Colonic mucosa (tissue), 4 donors: ENCODE results near the gene VAX1. TPM values are rescaled to one million over a fixed set of nuclear protein-coding genes. Genes with fewer than 3 reads are reported as not detected.
A peak's percentile ranks its signal among the peaks of the same experiment; 100 is the strongest.
"Not testable (repeated sequence)": the region's sequence is repeated elsewhere in the genome, so short reads cannot be mapped to it uniquely, and the experiment has no call there.

Source experiments
- DNase-seq: peaks from one replicate; pipeline ENCODE4 v3.0.0-alpha.2; 2020
- H3K27ac ChIP-seq: fragments of 200-600 bp; one replicate; pipeline ENCODE4 v1.8.0; 2021
- H3K27me3 ChIP-seq: fragments of 200-600 bp; one replicate; pipeline ENCODE4 v1.8.0; 2021
- H3K36me3 ChIP-seq: fragments of 200-600 bp; one replicate; pipeline ENCODE4 v1.8.0; 2021
- H3K4me1 ChIP-seq: fragments of 200-600 bp; one replicate; pipeline ENCODE4 v1.8.0; 2021; ENCODE audit warnings: mild to moderate bottlenecking
- H3K4me3 ChIP-seq: fragments of 200-600 bp; one replicate; pipeline ENCODE4 v1.8.0; 2021
- H3K9ac ChIP-seq, 2 donors: one replicate each; pipeline ENCODE4 v1.7.0; 2013; ENCODE audit warnings: control low read depth in 2 of 2, low read depth in 2 of 2, low read length in 2 of 2
- H3K9me3 ChIP-seq: fragments of 200-600 bp; one replicate; pipeline ENCODE4 v1.8.0; 2021
- CTCF ChIP-seq: fragments of 200-600 bp; IDR thresholded peaks from one replicate; pipeline ENCODE4 v1.8.0; 2022; ENCODE audit warnings: antibody characterized with exemption, mild to moderate bottlenecking
- intact Hi-C: fragments of 100-400 bp; cut with DNase I; formaldehyde crosslinking; loops from one replicate; pipeline ENCODE4 v1.14.1; 2022
- total RNA-seq, 2 donors: library from RNA; stranded (reverse); fragmentation: NEBNext Ultra II Directional in 1 of 2; extraction: Animal tissue kit (Norgen Biotek cat#: 25700) in 1 of 2; gene quantifications; one replicate each; pipeline ENCODE4 v1.2.1, GENCODE V29; 2021
- donor health status: healthy.
- donor health status: DM: no; HTN: no; CAD: no.
- donor health status: DM: no; HTN: no; CAD: no.

The VAX1 gene
- total RNA-seq, 2 donors from 2014 or later: not detected

GRCh38 chr10:117132751-117133231 lies 5.3 kb downstream of the VAX1 start:
- Histone ChIP-seq H3K4me3 (no peak overlapping the region), H3K9ac (no peak overlapping the region), H3K4me1 (peaks cover 7% of the 10 kb centered on the region), H3K36me3 (no peaks in the 10 kb centered on the region), H3K27me3 (peaks cover 77% of the 10 kb centered on the region), H3K9me3 (no peaks in the 10 kb centered on the region), H3K27ac (no peak overlapping the region)
- no peak for DNase-seq
- intact Hi-C loops: no loop called here
- TF ChIP-seq CTCF: no peak

GRCh38 chr10:117131376-117132327 lies 6.4 kb downstream of the VAX1 start:
- DNase-seq: no peak
- Histone ChIP-seq H3K4me1 (no peaks in the 10 kb centered on the region), H3K9me3 (no peaks in the 10 kb centered on the region), H3K9ac (no peak overlapping the region), H3K4me3 (peak overlapping the region; percentile 7), H3K27me3 (peaks cover 65% of the 10 kb centered on the region), H3K27ac (no peak overlapping the region), H3K36me3 (no peaks in the 10 kb centered on the region)
- no peak for TF ChIP-seq CTCF
- intact Hi-C loops: no loop called here

- no peak for TF ChIP-seq CTCF
These were observed 7.2 kb downstream of the VAX1 start for GRCh38 chr10:117130862-117131375.

GRCh38 chr10:117130346-117130745 lies 7.7 kb downstream of the VAX1 start:
- no peak for TF ChIP-seq CTCF
- H3K27ac ChIP-seq: no peak overlapping the region
- no peak overlapping the region for H3K4me3 ChIP-seq
- H3K9me3 ChIP-seq: no peaks in the 10 kb centered on the region
- peaks cover 52% of the 10 kb centered on the region for H3K27me3 ChIP-seq
- no peak overlapping the region for H3K9ac ChIP-seq
- no peaks in the 10 kb centered on the region for H3K4me1 ChIP-seq
- no peaks in the 10 kb centered on the region for H3K36me3 ChIP-seq
- intact Hi-C loops: no loop called here
- no peak for DNase-seq

More at GRCh38 chr10:117130862-117131375, 7.2 kb downstream of the VAX1 start:
- no peaks in the 10 kb centered on the region for H3K36me3 ChIP-seq
- H3K9ac ChIP-seq: no peak overlapping the region
- peaks cover 58% of the 10 kb centered on the region for H3K27me3 ChIP-seq
- H3K4me3 ChIP-seq: peak overlapping the region; percentile 7
- H3K4me1 ChIP-seq: no peaks in the 10 kb centered on the region
- H3K27ac ChIP-seq: no peak overlapping the region
- no peaks in the 10 kb centered on the region for H3K9me3 ChIP-seq
- intact Hi-C loops: no loop called here
- no peak for DNase-seq

GRCh38 chr10:117126645-117127044 lies 11.4 kb downstream of the VAX1 start:
- H3K9me3 ChIP-seq, H3K27ac ChIP-seq, H3K36me3 ChIP-seq, H3K9ac ChIP-seq, DNase-seq, H3K4me1 ChIP-seq, H3K4me3 ChIP-seq, intact Hi-C loops: not testable (repeated sequence)
- H3K27me3 ChIP-seq: peaks cover 17% of the 10 kb centered on the region

- DNase-seq: no peak
- Histone ChIP-seq H3K4me3 (no peak overlapping the region), H3K27ac (no peak overlapping the region), H3K36me3 (no peaks in the 10 kb centered on the region), H3K27me3 (peaks cover 11% of the 10 kb centered on the region), H3K9ac (no peak overlapping the region), H3K4me1 (no peaks in the 10 kb centered on the region), H3K9me3 (no peaks in the 10 kb centered on the region)
- TF ChIP-seq CTCF: no peak
- intact Hi-C loops: no loop called here
These were observed 12.0 kb downstream of the VAX1 start for GRCh38 chr10:117126034-117126433.
